HepG2 (cell line): Measurements from ENCODE around the gene TIPRL. TPM values are rescaled to one million over a fixed set of nuclear protein-coding genes. Genes with fewer than 3 reads are reported as not detected.

ENCODE experiments used
- ATAC-seq: fragments of 200-7000 bp; cut with Tn5 transposase; 3 replicates; pipeline ENCODE4 v1.9.1; 2020; ENCODE audit warnings: mild to moderate bottlenecking, moderate library complexity
- BruUV-seq: library from RNA; stranded (reverse); fragments of 400-500 nt; replicated peaks from 2 replicates; lab custom pipeline; 2021; lab: Mats Ljungman, UMichigan
- CTCF ChIA-PET: fragments of 300-600 bp; formaldehyde crosslinking; extraction: SDS; loops from one replicate; lab custom pipeline; 2021; ENCODE audit warnings: low total read pairs, inconsistent platforms, low intra/inter-chr PET ratio; lab: Yijun Ruan, JAX
- POLR2A ChIA-PET: fragments of 350-600 bp; sonication (Branson Sonifier 250); formaldehyde crosslinking; loops from one replicate; lab custom pipeline; 2020; ENCODE audit warnings: antibody characterized with exemption, inconsistent platforms; lab: Yijun Ruan, JAX
- DNase-seq: peaks from one replicate; pipeline ENCODE4 v3.0.0-alpha.2; 2015; ENCODE audit warnings: low spot score
- FAIRE-seq: peaks from 3 replicates; lab custom pipeline; 2011; peaks lifted over from hg19 to GRCh38; lab: Jason Lieb, UNC
- H2AFZ ChIP-seq: one replicate; pipeline ENCODE4 v1.6.1; 2011; ENCODE audit warnings: low read length, inconsistent platforms
- H3K27ac ChIP-seq: fragments of 300-600 bp; 3 replicates; pipeline ENCODE4 v1.8.0; 2011; ENCODE audit warnings: mixed run types, mild to moderate bottlenecking, mixed read lengths, low read length, inconsistent platforms; ENCODE audit not compliant: insufficient read depth; ENCODE audit errors: extremely low read length
- H3K27me3 ChIP-seq, 2 experiments: fragments of 200-600 bp in 1 of 2; 2 replicates in 1 of 2; 3 replicates in 1 of 2; pipeline versions ENCODE4 v1.6.0 to v1.8.0; 2011; ENCODE audit warnings: low read length in 2 of 2, mild to moderate bottlenecking in 2 of 2, moderate library complexity in 2 of 2, inconsistent platforms in 1 of 2; ENCODE audit not compliant: insufficient read depth in 2 of 2, control insufficient read depth in 1 of 2
- H3K36me3 ChIP-seq, 2 experiments: fragments of 200-600 bp in 1 of 2; replicated peaks in 1 of 2; 2 replicates in 1 of 2; 3 replicates in 1 of 2; pipeline versions ENCODE4 v1.5.1 to v1.8.0; 2011; ENCODE audit warnings: low read length in 2 of 2, inconsistent platforms in 1 of 2; ENCODE audit not compliant: insufficient read depth in 2 of 2, control insufficient read depth in 1 of 2
- H3K4me1 ChIP-seq: 2 replicates; pipeline ENCODE4 v1.5.1; 2012; ENCODE audit warnings: low read length, inconsistent platforms; ENCODE audit not compliant: insufficient read depth
- H3K4me2 ChIP-seq: 2 replicates; pipeline ENCODE4 v1.6.0; 2011; ENCODE audit warnings: low read depth, low read length, inconsistent platforms
- H3K4me3 ChIP-seq, 3 experiments: fragments of 200-600 bp in 1 of 3; sonication (generic), shearing (Covaris generic) in 1 of 3; replicated peaks in 1 of 3; 2 replicates each; pipeline ENCODE4 v1.5.1; 2011 to 2016; ENCODE audit warnings: low read length in 3 of 3, inconsistent platforms in 2 of 3, low read depth in 2 of 3, mild to moderate bottlenecking in 2 of 3, control low read depth in 1 of 3, mixed read lengths in 1 of 3; ENCODE audit not compliant: insufficient read depth in 1 of 3
- H3K79me2 ChIP-seq: one replicate; pipeline ENCODE4 v1.6.1; 2011; ENCODE audit warnings: low read length, inconsistent platforms; ENCODE audit not compliant: insufficient read depth
- H3K9ac ChIP-seq: 2 replicates; pipeline ENCODE4 v1.6.0; 2011; ENCODE audit warnings: mild to moderate bottlenecking, low read depth, low read length, inconsistent platforms; ENCODE audit not compliant: insufficient read depth
- H3K9me3 ChIP-seq: 2 replicates; pipeline ENCODE4 v1.5.1; 2012; ENCODE audit warnings: mild to moderate bottlenecking, low read length
- H4K20me1 ChIP-seq: 2 replicates; pipeline ENCODE4 v1.6.0; 2011; ENCODE audit warnings: inconsistent platforms, mild to moderate bottlenecking, low read length, moderate library complexity; ENCODE audit not compliant: insufficient read depth
- AGO2 ChIP-seq: fragments of 200-400 bp; formaldehyde crosslinking; optimal IDR thresholded peaks from 2 replicates; pipeline ENCODE3; 2017; ENCODE audit warnings: mild to moderate bottlenecking, low read depth, low read length, moderate library complexity
- GZF1 ChIP-seq: sonication (generic); formaldehyde crosslinking; IDR thresholded peaks from 2 replicates; pipeline ENCODE4 v1.5.1; 2020; ENCODE audit warnings: mild to moderate bottlenecking, missing genetic modification reagents
- NR2F1 ChIP-seq, 2 experiments: fragments of 450-650 bp in 1 of 2; formaldehyde crosslinking in 1 of 2; IDR thresholded peaks; 2 replicates each; pipeline versions ENCODE4 v1.5.0 to v1.6.1; 2016 to 2020; ENCODE audit warnings: mild to moderate bottlenecking in 1 of 2, missing compliant biosample characterization in 1 of 2, missing genetic modification reagents in 1 of 2, moderate library complexity in 1 of 2
- SSRP1 ChIP-seq: IDR thresholded peaks from 2 replicates; pipeline ENCODE4 v1.6.1; 2016; ENCODE audit warnings: control low read depth
- ZBTB38 ChIP-seq: sonication (generic); formaldehyde crosslinking; IDR thresholded peaks from 2 replicates; pipeline ENCODE4 v1.5.1; 2020; ENCODE audit warnings: mild to moderate bottlenecking, missing genetic modification reagents
- ZNF557 ChIP-seq: sonication (generic); formaldehyde crosslinking; IDR thresholded peaks from 2 replicates; pipeline ENCODE4 v1.4.0; 2020; ENCODE audit warnings: missing genetic modification reagents
- ZNF672 ChIP-seq: sonication (generic); formaldehyde crosslinking; IDR thresholded peaks from 2 replicates; pipeline ENCODE4 v1.8.1; 2022; ENCODE audit warnings: missing genetic modification reagents
- ZNF761 ChIP-seq: sonication (generic); formaldehyde crosslinking; conservative IDR thresholded peaks from 2 replicates; pipeline ENCODE4 v1.4.0; 2020; ENCODE audit warnings: mild to moderate bottlenecking, missing genetic modification reagents
- whole genome bisulfite sequencing: methylation state at CpG from one replicate; pipeline ENCODE4 v1.1.6; 2017; ENCODE audit warnings: low lambda C conversion rate; 5-methylcytosine and 5-hydroxymethylcytosine counted together
- in situ Hi-C: cut with HindIII; loops from 2 replicates; pipeline ENCODE4 v1.10.0; 2017; ENCODE audit warnings: low pct_unique_long_range_greater_than_20kb; ENCODE audit not compliant: extremely low pct_ligation_motif_present
- intact Hi-C: fragments of 100-400 bp; cut with micrococcal nuclease; formaldehyde crosslinking; loops from one replicate; pipeline ENCODE4 v1.10.0; 2022; ENCODE audit not compliant: unreplicated experiment
- polyA plus RNA-seq, 8 experiments: library from polyadenylated mRNA; depleted of rRNA in 3 of 8; stranded (reverse) in 7 of 8; unstranded in 1 of 8; fragments of >200 nt; fragmentation: Illumina TruSeq in 4 of 8; extraction: Trizol in 4 of 8; gene quantifications; 2 replicates each; pipeline versions ENCODE4 v1.2.1 to v1.2.3, GENCODE V29; 2011 to 2016; ENCODE audit warnings: low read depth in 4 of 8, missing spikeins in 1 of 8, mixed read lengths in 1 of 8; ENCODE audit not compliant: insufficient read depth in 1 of 8
- total RNA-seq, 5 experiments: library from RNA; depleted of rRNA; stranded (reverse); fragments of >200 nt; fragmentation: Illumina TruSeq; extraction: Trizol; gene quantifications; 2 replicates each; pipeline ENCODE4 v1.2.3, GENCODE V29; 2016; ENCODE audit warnings: low read depth in 1 of 5
- TF ChIP-seq, protein P1 (sequence below), 2 experiments: sonication (generic) in 1 of 2; formaldehyde crosslinking in 1 of 2; IDR thresholded peaks; 2 replicates each; pipeline versions ENCODE4 v1.5.1 to v1.6.1; 2011 to 2020; ENCODE audit warnings: borderline replicate concordance in 1 of 2, low read depth in 1 of 2, low read length in 1 of 2, mild to moderate bottlenecking in 1 of 2, missing genetic modification reagents in 1 of 2, moderate library complexity in 1 of 2
- TF ChIP-seq, protein P2 (sequence below): sonication (generic); formaldehyde crosslinking; IDR thresholded peaks from 2 replicates; pipeline ENCODE4 v1.5.0; 2020; ENCODE audit warnings: mild to moderate bottlenecking, missing genetic modification reagents
- TF ChIP-seq, protein P3 (sequence below): sonication (generic); formaldehyde crosslinking; IDR thresholded peaks from 2 replicates; pipeline ENCODE4 v1.4.0; 2020; ENCODE audit warnings: missing genetic modification reagents
- TF ChIP-seq, protein P4 (sequence below): sonication (generic); formaldehyde crosslinking; IDR thresholded peaks from 2 replicates; pipeline ENCODE4 v1.5.1; 2020; ENCODE audit warnings: mild to moderate bottlenecking, moderate library complexity, missing genetic modification reagents
- TF ChIP-seq, protein P5 (sequence below): sonication (generic); formaldehyde crosslinking; IDR thresholded peaks from 2 replicates; pipeline ENCODE4 v1.9.0; 2021; ENCODE audit warnings: missing genetic modification reagents, mild to moderate bottlenecking, borderline replicate concordance

TIPRL gene
- total and polyA plus RNA-seq, 2 of the 13 experiments (the other 11 are each of a cell fraction or from before 2014, with no cell fraction given) = 10.1 to 22.8 TPM

DNA sequence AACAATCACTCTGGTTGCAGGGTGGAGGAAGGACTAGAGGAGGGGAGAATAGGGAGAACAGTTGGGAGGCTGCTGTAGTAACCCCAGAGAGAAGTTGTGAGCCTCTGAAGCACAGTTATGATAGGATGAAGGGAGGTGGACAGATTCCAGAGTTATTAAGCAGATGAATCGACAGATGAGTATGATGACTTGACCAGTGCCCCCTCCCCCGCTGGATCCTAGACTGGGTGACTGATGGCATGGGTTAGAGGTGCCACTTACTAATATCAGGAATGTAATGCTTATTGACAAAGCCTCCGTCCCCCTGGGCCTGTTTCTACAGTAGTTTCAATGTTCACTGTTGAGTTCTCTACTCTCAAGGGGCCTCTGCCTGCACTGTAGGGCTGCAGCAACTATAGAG lies 14.0 kb upstream of the TIPRL start:
- no TSS peak for BruUV-seq
- no peak overlapping the region for H2AFZ ChIP-seq
- no peaks in the 10 kb centered on the region for H3K36me3 ChIP-seq
- peaks cover 7% of the 10 kb centered on the region; the same call in 1 of the 2 replicates for H3K9me3 ChIP-seq
- H3K9ac ChIP-seq = no peak overlapping the region
- H3K79me2 ChIP-seq = no peaks in the 10 kb centered on the region
- no peak for ATAC-seq
- H4K20me1 ChIP-seq = no peaks in the 10 kb centered on the region
- H3K27ac ChIP-seq = no peak overlapping the region
- in situ Hi-C loops (no loop called here), intact Hi-C loops (no loop called here)
- H3K4me2 ChIP-seq = no peak overlapping the region
- no peak overlapping the region for H3K4me3 ChIP-seq
- CTCF ChIA-PET = no interaction called here
- WGBS = 49% methylated on average over 3 of the region's 3 CpGs
- no peak for DNase-seq
- no peaks in the 10 kb centered on the region for H3K4me1 ChIP-seq
- POLR2A ChIA-PET = interaction anchor here (0.8 kb wide), 1 partner anchor 14 kb away, joined by 4 read pairs; the partner anchor contains the start of gene TIPRL
- no peak for FAIRE-seq
- no peaks in the 10 kb centered on the region for H3K27me3 ChIP-seq
- no peak for TF ChIP-seq ZNF672 (CRISPR knock-in tag)
- TF ChIP-seq AGO2 = no peak
- TF ChIP-seq, protein P1, sequence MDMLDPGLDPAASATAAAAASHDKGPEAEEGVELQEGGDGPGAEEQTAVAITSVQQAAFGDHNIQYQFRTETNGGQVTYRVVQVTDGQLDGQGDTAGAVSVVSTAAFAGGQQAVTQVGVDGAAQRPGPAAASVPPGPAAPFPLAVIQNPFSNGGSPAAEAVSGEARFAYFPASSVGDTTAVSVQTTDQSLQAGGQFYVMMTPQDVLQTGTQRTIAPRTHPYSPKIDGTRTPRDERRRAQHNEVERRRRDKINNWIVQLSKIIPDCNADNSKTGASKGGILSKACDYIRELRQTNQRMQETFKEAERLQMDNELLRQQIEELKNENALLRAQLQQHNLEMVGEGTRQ (IDR thresholded peaks at IDR 0.05; ENCODE audit: low read depth, low read length) = no peak
- TF ChIP-seq, protein P1 (CRISPR knock-in tag; IDR thresholded peaks at IDR 0.05; ENCODE audit: borderline replicate concordance) = no peak
- TF ChIP-seq, protein P2, sequence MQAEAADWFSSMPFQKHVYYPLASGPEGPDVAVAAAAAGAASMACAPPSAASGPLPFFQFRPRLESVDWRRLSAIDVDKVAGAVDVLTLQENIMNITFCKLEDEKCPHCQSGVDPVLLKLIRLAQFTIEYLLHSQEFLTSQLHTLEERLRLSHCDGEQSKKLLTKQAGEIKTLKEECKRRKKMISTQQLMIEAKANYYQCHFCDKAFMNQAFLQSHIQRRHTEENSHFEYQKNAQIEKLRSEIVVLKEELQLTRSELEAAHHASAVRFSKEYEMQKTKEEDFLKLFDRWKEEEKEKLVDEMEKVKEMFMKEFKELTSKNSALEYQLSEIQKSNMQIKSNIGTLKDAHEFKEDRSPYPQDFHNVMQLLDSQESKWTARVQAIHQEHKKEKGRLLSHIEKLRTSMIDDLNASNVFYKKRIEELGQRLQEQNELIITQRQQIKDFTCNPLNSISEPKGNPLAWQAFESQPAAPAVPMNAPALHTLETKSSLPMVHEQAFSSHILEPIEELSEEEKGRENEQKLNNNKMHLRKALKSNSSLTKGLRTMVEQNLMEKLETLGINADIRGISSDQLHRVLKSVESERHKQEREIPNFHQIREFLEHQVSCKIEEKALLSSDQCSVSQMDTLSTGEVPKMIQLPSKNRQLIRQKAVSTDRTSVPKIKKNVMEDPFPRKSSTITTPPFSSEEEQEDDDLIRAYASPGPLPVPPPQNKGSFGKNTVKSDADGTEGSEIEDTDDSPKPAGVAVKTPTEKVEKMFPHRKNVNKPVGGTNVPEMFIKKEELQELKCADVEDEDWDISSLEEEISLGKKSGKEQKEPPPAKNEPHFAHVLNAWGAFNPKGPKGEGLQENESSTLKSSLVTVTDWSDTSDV = no peak
- TF ChIP-seq, protein P3, sequence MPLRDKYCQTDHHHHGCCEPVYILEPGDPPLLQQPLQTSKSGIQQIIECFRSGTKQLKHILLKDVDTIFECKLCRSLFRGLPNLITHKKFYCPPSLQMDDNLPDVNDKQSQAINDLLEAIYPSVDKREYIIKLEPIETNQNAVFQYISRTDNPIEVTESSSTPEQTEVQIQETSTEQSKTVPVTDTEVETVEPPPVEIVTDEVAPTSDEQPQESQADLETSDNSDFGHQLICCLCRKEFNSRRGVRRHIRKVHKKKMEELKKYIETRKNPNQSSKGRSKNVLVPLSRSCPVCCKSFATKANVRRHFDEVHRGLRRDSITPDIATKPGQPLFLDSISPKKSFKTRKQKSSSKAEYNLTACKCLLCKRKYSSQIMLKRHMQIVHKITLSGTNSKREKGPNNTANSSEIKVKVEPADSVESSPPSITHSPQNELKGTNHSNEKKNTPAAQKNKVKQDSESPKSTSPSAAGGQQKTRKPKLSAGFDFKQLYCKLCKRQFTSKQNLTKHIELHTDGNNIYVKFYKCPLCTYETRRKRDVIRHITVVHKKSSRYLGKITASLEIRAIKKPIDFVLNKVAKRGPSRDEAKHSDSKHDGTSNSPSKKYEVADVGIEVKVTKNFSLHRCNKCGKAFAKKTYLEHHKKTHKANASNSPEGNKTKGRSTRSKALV (CRISPR knock-in tag) = no peak
- TF ChIP-seq, protein P4, sequence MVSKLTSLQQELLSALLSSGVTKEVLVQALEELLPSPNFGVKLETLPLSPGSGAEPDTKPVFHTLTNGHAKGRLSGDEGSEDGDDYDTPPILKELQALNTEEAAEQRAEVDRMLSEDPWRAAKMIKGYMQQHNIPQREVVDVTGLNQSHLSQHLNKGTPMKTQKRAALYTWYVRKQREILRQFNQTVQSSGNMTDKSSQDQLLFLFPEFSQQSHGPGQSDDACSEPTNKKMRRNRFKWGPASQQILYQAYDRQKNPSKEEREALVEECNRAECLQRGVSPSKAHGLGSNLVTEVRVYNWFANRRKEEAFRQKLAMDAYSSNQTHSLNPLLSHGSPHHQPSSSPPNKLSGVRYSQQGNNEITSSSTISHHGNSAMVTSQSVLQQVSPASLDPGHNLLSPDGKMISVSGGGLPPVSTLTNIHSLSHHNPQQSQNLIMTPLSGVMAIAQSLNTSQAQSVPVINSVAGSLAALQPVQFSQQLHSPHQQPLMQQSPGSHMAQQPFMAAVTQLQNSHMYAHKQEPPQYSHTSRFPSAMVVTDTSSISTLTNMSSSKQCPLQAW (CRISPR knock-in tag) = no peak
- no peak for TF ChIP-seq GZF1 (CRISPR knock-in tag)
- no peak for TF ChIP-seq SSRP1
- no peak for TF ChIP-seq ZNF761 (CRISPR knock-in tag)
- no peak for TF ChIP-seq ZBTB38
- TF ChIP-seq NR2F1 (CRISPR knock-in tag; IDR thresholded peaks at IDR 0.05) = no peak
- TF ChIP-seq, protein P5, sequence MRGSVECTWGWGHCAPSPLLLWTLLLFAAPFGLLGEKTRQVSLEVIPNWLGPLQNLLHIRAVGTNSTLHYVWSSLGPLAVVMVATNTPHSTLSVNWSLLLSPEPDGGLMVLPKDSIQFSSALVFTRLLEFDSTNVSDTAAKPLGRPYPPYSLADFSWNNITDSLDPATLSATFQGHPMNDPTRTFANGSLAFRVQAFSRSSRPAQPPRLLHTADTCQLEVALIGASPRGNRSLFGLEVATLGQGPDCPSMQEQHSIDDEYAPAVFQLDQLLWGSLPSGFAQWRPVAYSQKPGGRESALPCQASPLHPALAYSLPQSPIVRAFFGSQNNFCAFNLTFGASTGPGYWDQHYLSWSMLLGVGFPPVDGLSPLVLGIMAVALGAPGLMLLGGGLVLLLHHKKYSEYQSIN = no peak
- no peak for TF ChIP-seq ZNF557 (CRISPR knock-in tag)
